Stimulated activated CD8-positive, alpha-beta memory T cell treated with anti-CD3 and anti-CD28 coated beads, Interleukin-12 subunit alpha, Interleukin-12 subunit beta, amount 100 ng/mL, for 1 hour (primary cell): ENCODE results near the gene ZSWIM7.
A peak's percentile ranks its signal among the peaks of the same experiment; 100 is the strongest.
"Not testable (repeated sequence)": the region's sequence is repeated elsewhere in the genome, so short reads cannot be mapped to it uniquely, and the experiment has no call there.

Experiments used
- DNase-seq: peaks from one replicate; pipeline ENCODE4 v3.0.0-alpha.2; 2020; ENCODE audit warnings: low read depth

The ZSWIM7 gene

GRCh38 chr17:15957206-15957605 lies 42.3 kb downstream of the ZSWIM7 start:
- DNase-seq, result no peak

DNA sequence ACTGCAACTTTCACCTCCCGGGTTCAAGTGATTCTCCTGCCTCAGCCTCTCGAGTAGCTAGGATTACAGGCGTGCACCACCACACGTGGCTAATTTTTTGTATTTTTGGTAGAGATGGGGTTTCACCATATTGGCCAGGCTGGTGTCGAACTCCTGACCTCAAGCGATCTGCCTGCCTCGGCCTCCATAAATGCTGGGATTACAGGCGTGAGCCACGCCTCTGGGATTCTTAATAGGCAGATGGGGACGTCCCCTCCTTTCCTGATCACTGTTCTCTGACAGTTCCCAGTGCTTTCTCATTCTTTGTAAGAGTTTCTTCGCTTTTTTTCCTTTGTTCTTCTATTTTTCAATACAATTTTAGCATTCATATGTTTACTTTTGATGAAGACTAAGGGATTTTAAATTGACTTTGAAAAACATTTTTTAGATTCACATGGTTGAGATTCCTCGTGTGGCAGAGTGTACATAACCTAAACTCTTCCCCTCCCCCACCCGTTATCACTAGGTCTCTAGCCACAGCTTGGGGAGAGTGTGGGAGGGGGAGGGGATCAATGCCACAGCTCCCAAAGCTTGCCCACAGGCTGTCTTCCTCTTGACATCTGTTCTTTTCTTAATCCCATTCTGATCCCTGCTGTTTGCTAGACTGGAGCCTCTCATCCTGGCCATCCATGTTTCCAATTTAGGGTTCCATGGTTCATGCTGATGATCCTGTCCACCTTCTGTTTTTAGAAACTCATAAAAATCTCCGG lies 43.5 kb downstream of the ZSWIM7 start:
- no peak for DNase-seq

DNA sequence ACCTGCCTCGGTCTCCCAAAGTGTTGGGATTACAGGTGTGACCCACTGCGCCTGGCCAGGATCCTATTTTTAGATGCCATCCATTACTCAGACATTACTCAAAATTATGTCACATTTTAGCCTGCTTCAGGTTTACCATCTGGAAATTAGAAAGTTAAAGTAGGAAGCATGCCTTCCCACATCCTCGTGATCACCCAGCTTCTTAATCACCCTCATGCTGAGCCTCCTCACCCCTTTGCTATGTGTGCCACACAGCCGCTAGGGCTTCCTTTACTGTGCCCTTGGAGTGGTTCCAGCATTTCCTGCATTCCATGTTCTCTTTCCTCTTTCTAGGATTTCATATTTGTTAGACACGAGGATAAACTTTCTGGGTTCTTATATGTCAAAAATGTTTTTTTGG lies 45.3 kb downstream of the ZSWIM7 start:
- no peak for DNase-seq

DNA sequence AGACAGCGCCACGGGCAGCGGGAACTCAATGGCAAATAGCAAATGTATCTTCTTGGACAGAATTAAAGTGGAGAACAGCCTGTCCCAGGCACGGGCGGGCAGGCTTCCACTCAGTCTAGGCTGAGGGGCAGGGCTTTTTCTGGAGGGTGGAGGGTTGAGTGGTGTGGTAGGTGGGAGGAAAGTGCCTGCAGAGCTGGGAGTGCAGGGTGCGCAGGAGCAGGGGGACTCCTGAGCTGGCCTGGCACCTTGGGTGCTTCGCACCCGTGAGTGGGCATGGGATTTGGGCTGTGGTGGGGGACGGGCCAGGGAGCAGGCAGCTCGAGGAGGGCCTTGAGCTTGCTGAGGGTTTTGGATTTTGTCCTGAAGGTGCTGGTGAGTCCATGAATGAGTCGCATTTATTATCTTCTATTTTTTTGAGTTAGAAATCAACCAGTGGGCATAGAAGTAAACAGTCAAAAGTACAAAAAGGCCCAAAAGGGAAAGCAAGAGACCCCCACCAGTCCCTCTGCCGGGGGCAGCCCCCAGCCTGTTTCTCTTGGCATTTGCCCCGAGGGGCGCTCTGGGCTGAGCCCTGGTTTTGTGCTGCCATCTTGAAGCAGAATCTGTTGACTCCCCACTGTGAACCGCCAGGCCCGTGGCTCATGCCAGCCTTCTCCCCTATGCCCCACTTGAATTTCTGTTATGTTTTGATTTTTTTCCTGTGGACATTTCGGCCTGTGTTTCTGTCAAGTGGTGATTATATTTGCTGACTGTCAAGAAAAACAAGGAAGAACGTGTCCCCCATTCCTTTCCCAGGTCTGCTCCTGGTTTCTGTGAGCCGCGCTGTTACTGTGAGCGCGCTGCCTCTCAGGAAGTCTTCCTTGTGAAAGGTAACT lies 46.4 kb downstream of the ZSWIM7 start:
- no peak for DNase-seq

DNA sequence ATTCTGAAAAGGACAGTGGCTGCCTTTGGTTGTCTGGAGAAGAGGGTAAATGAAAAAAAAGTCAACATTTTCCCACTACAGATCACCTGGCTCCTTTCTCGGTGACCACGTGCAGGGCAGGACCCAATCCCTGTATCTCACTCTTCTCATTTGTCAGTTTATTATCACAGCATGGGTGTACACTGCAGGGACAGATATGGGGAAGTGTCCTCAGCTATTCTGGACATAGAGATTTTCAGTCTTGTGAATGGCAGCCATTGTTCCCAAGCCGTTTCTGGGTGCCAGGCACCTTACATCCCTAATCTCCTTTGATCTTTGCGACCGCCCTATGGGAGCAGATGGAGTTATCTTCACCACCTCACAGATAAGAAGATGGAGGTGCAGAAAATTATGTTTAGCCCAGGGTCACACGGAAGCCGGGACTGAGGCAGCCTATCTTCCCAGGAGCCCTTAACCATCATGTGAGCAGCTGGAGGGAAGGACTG lies 47.4 kb downstream of the ZSWIM7 start:
- DNase-seq, result no peak

- DNase-seq, result no peak
These were observed 48.0 kb downstream of the ZSWIM7 start for GRCh38 chr17:15951368-15952047.

DNA sequence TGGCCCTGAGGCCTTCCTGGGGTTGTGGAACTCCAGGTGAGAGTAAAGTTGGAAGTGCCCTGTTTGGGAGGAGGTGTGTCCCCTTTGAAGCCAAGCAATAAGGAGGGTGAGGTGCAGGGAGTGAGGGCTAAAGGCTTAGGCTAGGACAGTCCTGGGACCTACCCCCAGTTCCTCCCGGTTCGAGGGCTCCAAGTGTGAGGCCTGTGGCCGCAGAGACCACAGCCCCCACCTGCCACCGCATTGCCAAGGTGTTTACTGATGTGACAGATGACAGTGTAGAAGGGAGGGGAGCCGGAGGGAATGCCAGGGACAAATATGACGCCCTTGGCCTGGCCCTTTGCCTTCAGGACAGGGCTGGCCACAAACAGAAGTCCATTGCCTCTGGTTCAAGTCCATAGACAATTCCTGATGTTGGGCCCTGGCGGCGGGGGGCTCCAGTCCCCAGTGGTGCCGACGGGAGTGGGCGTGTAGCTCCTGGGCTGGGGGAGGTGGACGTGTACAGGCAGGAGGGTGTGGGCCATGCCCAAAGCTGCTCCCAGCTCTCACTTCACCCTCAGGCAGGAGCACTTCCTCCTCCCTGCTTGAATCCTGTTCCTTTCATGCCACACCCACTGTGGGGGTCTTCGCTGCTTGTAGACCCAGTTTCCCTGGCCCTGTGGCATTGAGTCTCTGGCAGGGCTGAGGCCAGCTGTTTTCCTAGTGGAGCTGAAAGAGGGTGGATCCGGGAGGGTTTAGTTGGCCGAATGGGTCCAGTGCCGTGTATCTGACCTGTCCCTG lies 51.3 kb downstream of the ZSWIM7 start:
- DNase-seq, result no peak

DNA sequence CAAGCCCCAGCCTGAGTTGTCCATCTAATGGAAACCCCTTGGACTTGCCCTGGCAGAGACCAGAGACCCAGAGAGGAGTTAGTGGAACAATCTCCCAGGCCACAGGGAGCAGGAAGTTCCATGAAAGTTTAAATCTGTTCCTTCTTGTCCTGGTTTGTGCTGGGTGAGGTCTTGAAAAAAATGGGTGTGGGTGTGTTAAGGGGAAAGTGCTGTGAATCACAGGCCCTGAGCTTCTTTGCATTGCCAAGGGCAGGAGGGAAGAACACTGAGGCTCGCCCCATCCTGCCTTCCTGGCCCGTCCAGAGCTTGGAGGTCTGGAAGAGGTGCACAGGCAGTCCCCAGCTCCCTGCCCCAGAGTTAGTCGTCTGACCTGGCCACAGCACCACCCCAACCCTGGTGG lies 52.2 kb downstream of the ZSWIM7 start:
- DNase-seq, result no peak

GRCh38 chr17:15946611-15947120 lies 52.8 kb downstream of the ZSWIM7 start:
- DNase-seq, result no peak

- DNase-seq, result no peak
These were observed 53.8 kb downstream of the ZSWIM7 start for GRCh38 chr17:15945527-15946191.

GRCh38 chr17:15944759-15945526 lies 54.6 kb downstream of the ZSWIM7 start, which contains the start of gene ADORA2B:
Gene ADORA2B, plus strand, starts transcription at chr17:15945130. Its CDS starts 119 bp downstream, at chr17:15945249.
- DNase-seq, result peak; percentile 15

- no peak for DNase-seq
These were observed 55.3 kb downstream of the ZSWIM7 start for GRCh38 chr17:15943971-15944758.

- DNase-seq, result no peak
These were observed 57.2 kb downstream of the ZSWIM7 start for GRCh38 chr17:15942207-15942833.

DNA sequence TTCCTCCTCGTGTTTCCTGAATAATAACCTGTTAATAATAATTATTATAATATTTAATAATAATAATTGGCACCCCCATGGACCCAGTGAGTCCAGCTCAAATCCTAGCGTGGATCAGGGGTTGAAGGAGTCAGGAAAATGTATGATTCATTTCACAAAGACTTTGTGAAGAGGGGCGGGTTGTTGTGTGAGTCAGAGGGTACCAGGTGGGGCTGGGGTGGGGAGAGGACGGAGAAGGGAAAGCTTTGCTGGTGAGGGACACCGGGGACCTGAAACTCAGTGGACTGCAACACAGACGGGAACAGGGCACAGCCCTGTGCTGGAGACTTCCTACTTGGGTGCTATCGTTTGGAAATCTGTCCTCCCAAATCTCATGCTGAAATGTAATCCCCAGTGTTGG lies 57.7 kb downstream of the ZSWIM7 start:
- no peak for DNase-seq

GRCh38 chr17:15936481-15936880 lies 63.0 kb downstream of the ZSWIM7 start:
- DNase-seq, result not testable (repeated sequence)

- DNase-seq, result no peak
These were observed 63.6 kb downstream of the ZSWIM7 start for GRCh38 chr17:15935891-15936290.

DNA sequence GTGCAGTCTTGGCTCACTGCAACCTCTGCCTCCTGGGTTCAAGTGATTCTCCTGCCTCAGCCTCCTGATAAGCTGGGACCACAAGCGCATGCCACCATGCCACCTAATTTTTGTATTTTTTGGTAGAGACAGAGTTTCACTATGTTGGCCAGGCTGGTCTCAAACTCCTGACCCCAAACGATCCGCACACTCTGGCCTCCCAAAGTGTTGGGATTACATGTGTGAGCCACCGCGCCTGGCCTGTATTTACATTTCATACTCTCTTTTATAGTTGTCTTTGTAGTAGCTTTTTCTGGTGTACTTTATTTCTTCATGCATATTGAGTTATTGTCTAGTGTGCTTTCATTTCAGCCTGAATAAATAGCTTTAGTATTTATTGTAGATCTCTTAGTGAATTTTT lies 64.6 kb downstream of the ZSWIM7 start:
- DNase-seq, result no peak

- no peak for DNase-seq
These were observed 68.1 kb downstream of the ZSWIM7 start for GRCh38 chr17:15931394-15931793.

DNA sequence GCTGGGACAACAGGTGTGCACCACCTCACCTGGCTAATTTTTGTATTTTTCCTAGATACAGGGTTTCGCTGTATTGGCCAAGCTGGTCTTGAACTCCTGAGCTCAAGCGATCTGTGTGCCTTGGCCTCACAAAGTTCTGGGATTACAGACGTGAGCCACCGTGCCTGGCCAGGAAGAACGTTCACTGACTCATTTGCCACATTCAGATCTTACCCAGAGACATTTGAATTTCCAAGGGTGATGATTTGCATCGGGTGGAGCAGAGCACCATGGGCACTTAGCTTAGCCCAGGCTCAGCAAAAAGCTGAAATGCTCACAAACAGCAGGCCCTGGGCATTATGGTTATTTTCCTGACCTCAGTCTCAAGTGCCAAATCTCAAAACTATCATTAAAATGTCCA lies 69.1 kb downstream of the ZSWIM7 start:
- no peak for DNase-seq
